ENCODE measurements around the gene TMEM114. TPM values are rescaled to one million over a fixed set of nuclear protein-coding genes. Genes with fewer than 3 reads are reported as not detected.

TMEM114 gene
- total RNA-seq, 2 donors from 2014 or later: not detected

DNA sequence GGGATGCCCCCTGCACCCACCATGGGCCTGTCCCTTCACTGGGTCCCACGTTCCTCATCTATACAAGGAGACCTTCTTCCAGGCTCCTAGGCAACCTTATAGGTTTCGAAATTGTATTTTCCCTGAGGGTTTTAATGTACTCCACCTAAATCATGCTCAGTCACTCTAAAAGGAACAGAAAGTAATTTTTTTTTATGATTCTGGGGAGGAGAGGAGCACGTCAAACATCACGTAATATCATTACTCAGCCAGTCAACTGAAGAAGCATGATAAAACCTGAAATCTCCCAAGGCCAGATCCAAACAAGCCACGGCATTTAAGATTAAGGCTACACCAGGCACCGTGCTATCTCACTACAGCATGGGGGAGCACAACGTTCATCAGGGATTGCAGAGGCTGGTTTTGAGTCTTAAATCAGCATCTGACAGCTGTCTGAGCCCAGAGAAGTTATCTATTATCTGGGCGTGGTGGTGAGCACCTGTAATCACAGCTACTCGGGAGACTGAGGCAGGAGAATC lies 3.9 kb upstream of the TMEM114 start:
- Mint-ChIP-seq H3K9me3 (no peaks in the 10 kb centered on the region), H3K27me3 (peaks cover 8 to 13% of the 10 kb centered on the region in 2 donors), H3K36me3 (no peaks in the 10 kb centered on the region), H3K4me3 (no peak overlapping the region), H3K4me1 (ENCODE audit: low read depth in 2 of 2) (no peaks in the 10 kb centered on the region), H3K27ac (no peak overlapping the region)
- DNase-seq (ENCODE audit: low spot score) (no peak), ATAC-seq (no peak)

GRCh38 chr16:8591451-8591850 lies 1.1 kb upstream of the TMEM114 start:
- peaks cover 20 to 27% of the 10 kb centered on the region in 2 donors for H3K27me3 Mint-ChIP-seq

DNA sequence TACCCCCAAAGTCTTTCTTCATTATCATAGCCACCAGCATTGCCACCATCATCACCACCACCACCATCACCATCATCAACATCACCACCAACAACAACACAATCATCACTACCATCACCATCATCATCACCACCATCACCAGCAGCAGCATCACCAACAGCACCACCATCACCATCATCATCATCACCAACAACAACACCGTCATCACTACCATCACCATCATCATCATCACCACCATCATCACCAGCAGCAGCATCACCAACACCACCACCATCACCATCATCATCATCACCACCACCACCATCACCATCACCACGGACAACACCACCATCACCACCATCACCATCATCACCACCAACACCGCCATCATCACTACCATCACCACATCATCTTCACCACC lies 500 bp upstream of the TMEM114 start:
- peaks cover 21 to 22% of the 10 kb centered on the region in 2 donors for H3K27me3 Mint-ChIP-seq
- no peak overlapping the region for H3K4me3 Mint-ChIP-seq
- ATAC-seq (no peak), DNase-seq (ENCODE audit: low spot score) (no peak)
- H3K9me3 Mint-ChIP-seq: no peaks in the 10 kb centered on the region
- H3K36me3 Mint-ChIP-seq: no peaks in the 10 kb centered on the region
- no peaks in the 10 kb centered on the region for H3K4me1 Mint-ChIP-seq (ENCODE audit: low read depth in 2 of 2)
- no peak overlapping the region for H3K27ac Mint-ChIP-seq

More at GRCh38 chr16:8591451-8591850, 1.1 kb upstream of the TMEM114 start:
- ATAC-seq (no peak), DNase-seq (ENCODE audit: low spot score) (no peak)
- H3K4me1 Mint-ChIP-seq (ENCODE audit: low read depth in 2 of 2): no peaks in the 10 kb centered on the region
- H3K27ac Mint-ChIP-seq: no peak overlapping the region
- no peaks in the 10 kb centered on the region for H3K9me3 Mint-ChIP-seq
- no peak overlapping the region for H3K4me3 Mint-ChIP-seq
- no peaks in the 10 kb centered on the region for H3K36me3 Mint-ChIP-seq

GRCh38 chr16:8589057-8589899 lies 1.0 kb downstream of the TMEM114 start:
- Mint-ChIP-seq H3K9me3 (no peaks in the 10 kb centered on the region), H3K36me3 (no peaks in the 10 kb centered on the region), H3K4me3 (no peak overlapping the region), H3K27ac (no peak overlapping the region), H3K4me1 (ENCODE audit: low read depth in 2 of 2) (no peaks in the 10 kb centered on the region), H3K27me3 (peaks cover 25 to 28% of the 10 kb centered on the region in 2 donors)
- no peak for ATAC-seq
- DNase-seq (ENCODE audit: low spot score): no peak

- H3K36me3 Mint-ChIP-seq: no peaks in the 10 kb centered on the region
- no peaks in the 10 kb centered on the region for H3K4me1 Mint-ChIP-seq (ENCODE audit: low read depth in 2 of 2)
- no peak overlapping the region for H3K27ac Mint-ChIP-seq
- DNase-seq (ENCODE audit: low spot score) (no peak), ATAC-seq (no peak)
- no peaks in the 10 kb centered on the region for H3K9me3 Mint-ChIP-seq
- H3K27me3 Mint-ChIP-seq: peaks cover 27 to 28% of the 10 kb centered on the region in 2 donors
- H3K4me3 Mint-ChIP-seq: no peak overlapping the region
Measured at GRCh38 chr16:8588682-8589056, 1.6 kb downstream of the TMEM114 start.

DNA sequence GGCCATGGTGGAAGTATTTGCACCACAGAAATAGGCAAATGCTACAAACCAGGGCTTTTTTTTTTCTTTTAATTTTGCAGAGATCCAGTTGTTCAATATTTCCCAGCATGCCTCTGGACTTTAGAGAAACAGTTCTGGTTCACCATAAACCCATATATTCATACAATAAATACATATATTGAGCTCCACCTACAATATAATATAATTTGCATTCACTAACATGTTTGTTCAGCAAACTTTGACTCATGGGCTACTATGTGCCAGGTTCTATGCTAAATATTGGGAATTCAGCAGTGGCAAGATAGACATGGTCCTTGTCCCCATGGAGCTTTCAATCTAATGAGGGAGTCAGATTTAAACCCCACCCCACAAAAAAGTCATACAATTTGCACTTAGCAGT lies 3.2 kb downstream of the TMEM114 start:
- DNase-seq (ENCODE audit: low spot score) (no peak), ATAC-seq (no peak)
- Mint-ChIP-seq H3K27me3 (peaks cover 28 to 33% of the 10 kb centered on the region in 2 donors), H3K4me3 (no peak overlapping the region), H3K4me1 (ENCODE audit: low read depth in 2 of 2) (no peaks in the 10 kb centered on the region), H3K9me3 (no peaks in the 10 kb centered on the region), H3K27ac (no peak overlapping the region), H3K36me3 (no peaks in the 10 kb centered on the region)

GRCh38 chr16:8585857-8586256 lies 4.5 kb downstream of the TMEM114 start:
- no peak for DNase-seq (ENCODE audit: low spot score)
- Mint-ChIP-seq H3K4me3 (no peak overlapping the region), H3K4me1 (ENCODE audit: low read depth in 2 of 2) (peaks cover 0 to 2% of the 10 kb centered on the region in 2 donors), H3K27me3 (peaks cover 28 to 36% of the 10 kb centered on the region in 2 donors), H3K9me3 (no peaks in the 10 kb centered on the region), H3K36me3 (no peaks in the 10 kb centered on the region), H3K27ac (no peak overlapping the region)
- ATAC-seq: no peak

DNA sequence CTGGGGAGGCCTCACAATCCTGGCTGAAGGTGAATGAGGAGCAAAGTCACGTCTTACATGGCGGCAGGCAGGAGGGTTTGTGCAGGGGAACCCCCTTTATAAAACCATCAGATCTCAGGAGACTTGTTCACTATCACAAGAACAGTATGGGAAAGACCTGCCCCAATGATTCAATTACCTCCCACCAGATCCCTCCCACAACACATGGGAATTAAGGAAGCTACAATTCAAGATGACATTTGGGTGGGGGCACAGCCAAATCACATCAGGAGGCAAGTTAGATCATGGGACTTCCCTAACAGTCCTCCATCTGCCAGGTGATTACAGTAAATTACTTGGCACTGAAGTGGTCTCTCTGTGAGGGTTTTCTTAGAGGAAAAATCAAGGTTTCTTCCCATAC lies 5.3 kb downstream of the TMEM114 start:
- H3K9me3 Mint-ChIP-seq: no peaks in the 10 kb centered on the region
- H3K36me3 Mint-ChIP-seq: no peaks in the 10 kb centered on the region
- H3K27me3 Mint-ChIP-seq: peaks cover 28 to 33% of the 10 kb centered on the region in 2 donors
- no peak overlapping the region for H3K27ac Mint-ChIP-seq
- peaks cover 0 to 2% of the 10 kb centered on the region in 2 donors for H3K4me1 Mint-ChIP-seq (ENCODE audit: low read depth in 2 of 2)
- no peak for ATAC-seq
- DNase-seq (ENCODE audit: low spot score): no peak
- no peak overlapping the region for H3K4me3 Mint-ChIP-seq

- peaks cover 25 to 30% of the 10 kb centered on the region in 2 donors for H3K27me3 Mint-ChIP-seq
- DNase-seq (ENCODE audit: low spot score): no peak
- H3K36me3 Mint-ChIP-seq: no peaks in the 10 kb centered on the region
- H3K9me3 Mint-ChIP-seq: no peaks in the 10 kb centered on the region
- H3K4me1 Mint-ChIP-seq (ENCODE audit: low read depth in 2 of 2): peaks cover 0 to 2% of the 10 kb centered on the region in 2 donors
- H3K27ac Mint-ChIP-seq: no peak overlapping the region
- no peak for ATAC-seq
- no peak overlapping the region for H3K4me3 Mint-ChIP-seq
Measured at GRCh38 chr16:8583732-8584131, 6.6 kb downstream of the TMEM114 start.

- Mint-ChIP-seq H3K4me3 (no peak overlapping the region), H3K4me1 (ENCODE audit: low read depth in 2 of 2) (peaks cover 0 to 2% of the 10 kb centered on the region in 2 donors), H3K9me3 (no peaks in the 10 kb centered on the region), H3K36me3 (no peaks in the 10 kb centered on the region), H3K27ac (no peak overlapping the region), H3K27me3 (peaks cover 19 to 24% of the 10 kb centered on the region in 2 donors)
- DNase-seq (ENCODE audit: low spot score): no peak
- no peak for ATAC-seq
Measured at GRCh38 chr16:8583199-8583598, 7.1 kb downstream of the TMEM114 start.

DNA sequence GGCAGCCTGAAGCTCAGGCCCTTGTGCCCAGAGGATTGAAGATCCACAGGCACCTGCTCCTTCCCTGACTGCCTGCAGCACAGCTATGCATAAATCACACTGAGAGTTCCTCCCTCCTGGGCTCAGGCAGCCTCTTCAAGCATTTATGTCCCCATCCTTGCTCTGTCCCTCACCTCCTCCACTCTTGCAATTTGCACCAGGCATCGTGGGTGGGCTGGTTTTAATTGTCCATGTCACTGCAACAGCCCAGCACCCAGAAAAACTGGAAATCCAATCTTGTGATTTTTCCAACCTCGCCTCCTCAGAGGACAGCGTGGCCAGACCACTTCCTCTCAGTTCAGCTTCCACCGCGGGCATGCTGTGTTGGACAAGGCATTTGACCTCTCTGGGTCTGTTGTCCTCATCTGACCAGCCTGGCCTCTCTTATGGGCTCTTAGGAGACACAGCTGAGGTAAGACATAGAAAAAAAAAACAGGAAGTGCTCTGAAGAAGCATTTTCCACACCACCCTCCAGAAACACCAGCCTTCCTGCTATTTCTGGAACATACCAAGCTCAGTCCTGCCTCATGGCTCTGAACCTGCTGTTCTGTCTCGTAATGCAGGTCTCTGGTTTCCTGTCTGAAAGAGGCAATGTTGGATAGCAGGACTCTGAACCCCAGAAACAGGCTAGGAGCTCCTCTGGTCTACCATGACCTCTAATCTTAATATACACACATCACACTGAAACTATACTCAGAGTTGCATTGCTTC lies 8.3 kb downstream of the TMEM114 start:
- peaks cover 10 to 21% of the 10 kb centered on the region in 2 donors for H3K27me3 Mint-ChIP-seq
- no peak overlapping the region for H3K27ac Mint-ChIP-seq
- H3K36me3 Mint-ChIP-seq: no peaks in the 10 kb centered on the region
- H3K9me3 Mint-ChIP-seq: no peaks in the 10 kb centered on the region
- H3K4me3 Mint-ChIP-seq: no peak overlapping the region
- H3K4me1 Mint-ChIP-seq (ENCODE audit: low read depth in 2 of 2): peaks cover 0 to 2% of the 10 kb centered on the region in 2 donors
- DNase-seq (ENCODE audit: low spot score) (no peak), ATAC-seq (no peak)

DNA sequence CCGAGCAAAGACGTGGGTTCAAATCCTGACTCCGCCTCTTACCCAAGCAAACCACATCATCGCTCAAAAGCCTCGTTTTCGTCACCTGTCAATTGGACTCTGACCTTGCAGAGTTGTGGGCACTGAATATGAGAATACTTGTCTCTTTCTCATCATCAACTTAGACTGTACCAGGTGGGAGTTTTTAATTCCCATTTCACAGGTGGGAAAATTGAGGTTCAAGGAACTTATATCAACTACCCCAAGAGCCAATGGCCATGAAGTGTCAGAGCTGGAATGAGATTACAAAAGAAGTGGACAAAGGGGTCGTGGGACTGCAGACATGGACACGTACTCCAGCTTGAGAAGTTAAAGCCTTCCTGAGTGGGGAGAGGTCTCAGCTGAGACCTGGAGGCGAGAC lies 10.8 kb downstream of the TMEM114 start:
- Mint-ChIP-seq H3K9me3 (no peaks in the 10 kb centered on the region), H3K36me3 (no peaks in the 10 kb centered on the region), H3K4me3 (no peak overlapping the region), H3K27ac (no peak overlapping the region), H3K4me1 (ENCODE audit: low read depth in 2 of 2) (peaks cover 0 to 2% of the 10 kb centered on the region in 2 donors), H3K27me3 (peaks cover 14 to 19% of the 10 kb centered on the region in 2 donors)
- ATAC-seq (no peak), DNase-seq (ENCODE audit: low spot score) (no peak)

GRCh38 chr16:8577678-8578304 lies 12.5 kb downstream of the TMEM114 start:
- no peak overlapping the region for H3K4me3 Mint-ChIP-seq
- ATAC-seq (no peak), DNase-seq (ENCODE audit: low spot score) (no peak)
- H3K36me3 Mint-ChIP-seq: no peaks in the 10 kb centered on the region
- no peaks in the 10 kb centered on the region for H3K9me3 Mint-ChIP-seq
- H3K4me1 Mint-ChIP-seq (ENCODE audit: low read depth in 2 of 2): peaks cover 0 to 2% of the 10 kb centered on the region in 2 donors
- H3K27ac Mint-ChIP-seq: no peak overlapping the region
- peaks cover 23 to 26% of the 10 kb centered on the region in 2 donors for H3K27me3 Mint-ChIP-seq

Data from natural killer cell treated with Interleukin-12 subunit alpha and Interleukin-12 subunit beta and Interleukin-15 and Interleukin-18, amount 100 ng/mL, for 72 hours (primary cell).